Skin epidermis (tissue), 12 donors: ENCODE measurements around the gene ARRB2.
"Not testable (repeated sequence)": the region's sequence is repeated elsewhere in the genome, so short reads cannot be mapped to it uniquely, and the experiment has no call there.

Source experiments
- H3K27ac ChIP-seq, 21 experiments: fragments of 200-600 bp; sonication (generic) in 11 of 21; one replicate each; pipeline ENCODE4 v1.5.0; 2020; ENCODE audit warnings: mild to moderate bottlenecking in 3 of 21, inconsistent platforms in 2 of 21, moderate library complexity in 2 of 21
- H3K4me3 ChIP-seq, 7 experiments: fragments of 200-600 bp; sonication (generic) in 2 of 7; one replicate each; pipeline ENCODE4 v1.5.0; 2020; ENCODE audit warnings: inconsistent platforms in 2 of 7, mild to moderate bottlenecking in 2 of 7, moderate library complexity in 1 of 7

The ARRB2 gene

DNA sequence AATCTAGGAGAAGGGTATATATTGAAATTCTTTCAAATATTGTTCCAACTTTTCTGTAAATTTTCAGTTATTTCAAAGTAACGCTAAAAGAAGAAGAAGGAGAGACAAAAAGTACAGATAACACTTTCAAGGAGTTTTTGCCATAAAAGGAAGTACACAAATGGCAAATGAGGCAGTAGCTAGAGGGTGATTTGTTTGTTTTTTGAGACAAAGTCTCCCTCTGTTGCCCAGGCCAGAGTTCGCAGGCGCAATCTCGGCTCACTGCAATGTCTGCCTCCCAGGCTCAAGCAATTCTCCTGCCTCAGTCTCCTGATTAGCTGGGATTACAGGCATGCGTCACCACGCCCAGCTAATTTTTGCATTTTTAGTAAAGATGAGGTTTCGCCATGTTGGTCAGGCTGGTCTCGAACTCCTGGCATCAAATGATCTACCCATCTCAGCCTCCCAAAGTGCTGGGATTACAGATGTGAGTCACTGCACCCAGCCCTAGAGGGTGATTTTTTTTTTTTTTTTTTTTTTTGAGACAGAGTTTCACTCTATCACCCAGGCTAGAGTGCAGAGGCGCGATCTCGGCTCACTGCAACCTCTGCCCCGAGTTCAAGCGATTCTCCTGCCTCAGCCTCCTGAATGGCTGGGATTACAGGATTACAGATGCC is 10.9 kb upstream of the ARRB2 start:
- H3K27ac ChIP-seq = not testable (repeated sequence)

DNA sequence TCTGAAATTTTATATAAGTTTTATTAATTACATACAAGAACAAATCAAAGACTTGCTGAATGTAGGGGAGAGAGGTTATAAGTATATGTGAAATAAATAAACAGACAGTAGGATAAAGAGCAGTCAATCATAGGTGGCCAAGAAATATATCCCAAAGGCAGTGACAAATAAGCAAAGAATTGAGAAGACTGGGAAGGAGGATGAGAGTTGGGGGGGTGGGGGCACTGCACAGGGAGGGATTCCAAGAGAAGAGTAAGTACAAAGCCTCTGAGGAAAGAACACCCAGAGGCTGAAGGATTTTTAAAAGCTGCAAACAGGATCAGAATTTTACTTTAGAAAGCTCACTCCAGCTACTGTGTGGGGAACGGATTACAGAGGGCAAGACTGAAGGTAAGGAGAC is 9.3 kb upstream of the ARRB2 start:
- Histone ChIP-seq H3K4me3 (no peak overlapping the region), H3K27ac (no peak overlapping the region)

More for the DNA sequence above, 10.9 kb upstream of the ARRB2 start:
- H3K4me3 ChIP-seq = not testable (repeated sequence)

DNA sequence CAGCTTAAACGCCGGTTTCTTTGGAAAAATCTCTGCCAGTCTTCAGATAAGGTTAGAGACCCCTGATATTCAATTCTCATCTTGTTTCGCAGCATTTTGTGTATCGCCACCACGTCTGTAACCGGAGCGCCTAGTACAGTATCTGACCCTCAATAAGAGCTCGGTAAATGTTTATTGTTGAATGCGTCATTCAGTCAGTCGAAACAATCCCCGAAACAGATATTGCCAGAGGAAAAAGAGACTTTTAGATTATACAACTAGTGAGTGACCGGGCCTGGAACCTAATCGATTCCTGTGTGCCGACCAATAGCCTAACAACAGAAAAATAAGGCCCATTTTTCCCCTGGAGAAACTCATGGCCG is 7.1 kb upstream of the ARRB2 start:
- Histone ChIP-seq H3K27ac (peak overlapping the region in 18 of 21 experiments; percentile 38 to 93 (median 84)), H3K4me3 (peak overlapping the region; percentile 57 to 99 (median 86))

DNA sequence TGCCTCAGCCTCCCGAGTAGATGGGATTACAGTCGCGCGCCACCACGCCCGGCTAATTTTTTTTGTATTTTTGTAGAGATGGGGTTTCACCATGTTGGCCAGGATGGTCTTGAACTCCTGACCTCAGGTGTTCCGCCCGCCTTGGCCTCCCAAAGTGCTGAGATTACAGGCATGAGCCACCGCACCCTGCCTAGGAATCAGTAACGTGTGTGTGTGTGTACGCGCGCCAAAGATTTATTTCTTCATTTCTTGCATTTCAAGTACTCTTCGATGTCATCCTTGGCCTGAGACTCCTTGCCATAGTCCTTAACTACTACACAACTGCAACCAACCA is 5.9 kb upstream of the ARRB2 start:
- peak overlapping the region; percentile 57 to 99 (median 86) for H3K4me3 ChIP-seq
- peak overlapping the region in 18 of 21 experiments; percentile 38 to 93 (median 84) for H3K27ac ChIP-seq

DNA sequence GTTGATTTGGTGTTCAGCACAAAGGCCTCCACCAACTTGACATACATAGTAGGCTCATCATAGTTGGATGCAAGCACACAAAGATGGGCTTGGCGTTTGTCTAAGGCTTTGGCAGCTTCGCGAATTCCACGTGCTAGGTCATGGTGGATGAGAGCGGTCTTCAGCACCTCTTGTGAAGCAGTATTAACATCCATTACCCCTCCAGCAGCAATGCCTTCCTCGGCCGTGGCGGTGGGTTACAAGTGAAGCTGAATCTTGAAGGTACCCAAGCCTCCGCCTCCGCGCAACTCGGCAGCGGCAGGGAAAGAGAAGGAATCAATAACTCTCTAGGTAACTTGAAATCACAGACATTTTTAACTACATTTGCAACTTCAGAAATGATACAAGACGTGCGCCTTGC is 5.4 kb upstream of the ARRB2 start:
- Histone ChIP-seq H3K4me3 (no peak overlapping the region), H3K27ac (no peak overlapping the region)

DNA sequence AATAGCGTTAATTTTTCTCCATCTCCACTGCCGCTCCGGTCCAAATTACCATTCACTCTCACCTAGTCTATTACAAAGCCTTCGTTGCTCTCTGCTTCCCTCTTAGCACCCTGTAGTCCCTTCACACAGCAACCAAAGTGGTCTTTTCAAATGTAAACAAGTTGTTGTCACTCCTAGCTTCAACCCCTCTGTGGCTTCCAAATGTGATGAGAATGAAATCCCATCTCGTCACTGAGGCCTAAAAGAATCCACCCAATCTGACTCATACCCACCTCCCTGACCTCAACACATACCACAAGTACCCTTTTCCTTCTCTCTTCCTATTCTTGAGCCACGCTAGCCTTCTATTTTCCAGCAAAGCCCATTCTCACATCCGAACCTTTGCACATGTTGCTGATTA is 4.3 kb upstream of the ARRB2 start:
- H3K4me3 ChIP-seq = no peak overlapping the region
- H3K27ac ChIP-seq = no peak overlapping the region

DNA sequence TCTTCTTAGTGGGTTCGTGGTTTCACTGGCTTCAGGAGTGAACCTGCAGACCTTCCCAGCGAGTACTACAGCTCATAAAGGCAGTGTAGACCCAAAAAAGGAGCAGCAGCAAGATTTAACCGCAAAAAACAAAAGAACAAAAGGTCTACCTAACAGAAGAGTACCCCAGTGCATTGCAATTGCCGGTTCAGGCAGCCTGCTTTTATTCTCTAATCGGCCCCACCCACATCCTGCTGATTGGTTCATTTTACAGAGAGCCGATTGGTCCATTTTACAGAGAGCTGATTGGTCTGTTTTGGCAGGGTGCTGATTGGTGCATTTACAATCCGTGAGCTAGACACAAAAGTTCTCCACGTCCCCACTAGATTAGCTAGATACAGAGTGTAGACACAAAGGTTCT is 2.0 kb upstream of the ARRB2 start:
- Histone ChIP-seq H3K4me3 (no peak overlapping the region), H3K27ac (no peak overlapping the region)

DNA sequence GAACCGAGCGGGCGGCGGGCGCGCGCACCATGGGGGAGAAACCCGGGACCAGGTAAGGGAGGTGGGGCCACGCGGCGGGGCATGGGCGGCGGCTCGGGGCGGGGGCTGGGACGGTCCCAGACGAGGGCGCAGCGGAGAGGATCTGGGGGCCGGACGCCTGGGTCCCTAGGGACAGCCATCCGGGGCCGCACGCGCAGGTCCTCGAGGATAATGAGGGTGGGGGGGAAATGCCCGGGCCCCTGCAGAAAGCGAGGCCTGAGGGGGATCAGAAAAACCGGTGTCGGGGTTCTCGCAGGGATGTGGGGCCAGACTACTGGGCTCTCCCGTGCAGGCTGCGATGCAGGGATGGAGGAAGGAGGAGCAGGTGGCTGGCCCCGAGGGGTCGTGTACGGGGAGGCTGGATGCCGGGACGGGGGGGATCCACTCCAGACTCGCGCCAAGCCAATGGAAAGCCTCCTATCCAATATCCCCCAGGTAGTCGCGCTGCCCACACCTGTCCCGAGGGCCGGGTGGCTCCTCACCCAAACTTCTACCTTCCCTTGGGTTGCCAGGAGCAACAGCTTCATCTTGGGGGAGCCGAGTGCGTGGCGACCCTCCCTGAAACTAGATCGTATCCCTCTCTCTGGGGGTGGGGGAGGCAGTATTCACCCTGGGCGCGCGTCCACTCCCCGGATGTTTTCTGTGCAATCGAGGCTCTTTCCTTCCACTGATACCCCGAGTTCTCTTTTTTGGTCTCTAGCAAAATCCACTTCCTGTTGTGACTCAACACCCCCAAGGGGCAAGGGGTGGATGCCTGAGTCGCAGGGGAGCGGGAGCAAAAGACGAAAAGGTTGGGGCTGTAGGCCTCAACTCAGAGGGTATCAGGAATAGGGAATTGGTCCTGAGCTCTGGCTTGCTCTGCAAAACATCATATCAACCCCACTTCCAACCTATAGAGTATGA is 532 bp downstream of the ARRB2 start:
- Histone ChIP-seq H3K27ac (peak overlapping the region; percentile 57 to 97 (median 88)), H3K4me3 (peak overlapping the region; percentile 60 to 81 (median 70))

DNA sequence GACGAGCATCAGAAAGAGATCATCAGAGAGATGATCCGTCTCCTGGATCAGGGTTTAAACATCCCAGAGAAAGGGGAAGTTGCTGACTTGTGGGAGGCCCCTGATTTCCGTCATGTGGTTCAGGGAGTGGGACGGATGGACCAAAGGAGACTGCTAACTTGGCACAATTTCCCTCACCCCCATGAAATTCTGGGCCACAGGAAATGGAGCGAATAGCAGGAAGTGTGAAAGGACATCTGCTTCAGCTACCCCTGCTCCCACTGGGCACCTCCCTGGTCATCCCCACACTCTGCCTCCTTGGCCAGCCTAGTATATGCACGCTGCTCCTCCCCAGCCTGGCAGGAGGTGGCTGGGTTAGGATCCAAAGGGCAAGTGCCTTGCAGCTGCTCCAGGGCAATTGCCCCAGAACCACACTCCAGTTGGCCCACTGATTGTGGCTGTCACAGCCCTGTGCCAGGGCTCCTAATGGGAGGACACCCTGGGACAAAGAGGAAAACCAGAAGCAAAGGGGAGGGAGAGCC is 1.3 kb downstream of the ARRB2 start:
- Histone ChIP-seq H3K4me3 (peak overlapping the region in 6 of 7 experiments; percentile 60 to 81 (median 66)), H3K27ac (peak overlapping the region in 17 of 21 experiments; percentile 36 to 97 (median 88))

DNA sequence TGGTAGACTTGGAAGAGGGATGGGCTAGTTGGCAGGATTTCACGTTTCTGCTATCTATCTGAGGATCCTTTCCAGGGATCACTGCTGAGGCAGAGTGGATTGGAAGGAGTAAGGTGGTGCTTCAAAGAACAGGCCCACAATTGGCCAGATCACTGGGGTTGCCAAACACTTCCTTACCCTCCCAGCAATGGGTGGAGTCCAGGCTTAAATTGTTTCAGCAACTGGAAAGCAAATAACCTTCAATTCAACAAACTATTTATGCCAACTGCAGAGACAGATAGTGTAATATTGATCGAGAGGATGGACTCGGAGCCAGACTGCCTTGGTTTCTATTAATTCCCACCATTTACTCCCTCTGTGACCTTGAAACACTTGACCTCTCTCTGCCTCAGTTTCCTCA is 2.1 kb downstream of the ARRB2 start:
- peak overlapping the region in 1 of 7 experiments; percentile 61 for H3K4me3 ChIP-seq
- peak overlapping the region in 12 of 21 experiments; percentile 43 to 97 (median 90) for H3K27ac ChIP-seq

DNA sequence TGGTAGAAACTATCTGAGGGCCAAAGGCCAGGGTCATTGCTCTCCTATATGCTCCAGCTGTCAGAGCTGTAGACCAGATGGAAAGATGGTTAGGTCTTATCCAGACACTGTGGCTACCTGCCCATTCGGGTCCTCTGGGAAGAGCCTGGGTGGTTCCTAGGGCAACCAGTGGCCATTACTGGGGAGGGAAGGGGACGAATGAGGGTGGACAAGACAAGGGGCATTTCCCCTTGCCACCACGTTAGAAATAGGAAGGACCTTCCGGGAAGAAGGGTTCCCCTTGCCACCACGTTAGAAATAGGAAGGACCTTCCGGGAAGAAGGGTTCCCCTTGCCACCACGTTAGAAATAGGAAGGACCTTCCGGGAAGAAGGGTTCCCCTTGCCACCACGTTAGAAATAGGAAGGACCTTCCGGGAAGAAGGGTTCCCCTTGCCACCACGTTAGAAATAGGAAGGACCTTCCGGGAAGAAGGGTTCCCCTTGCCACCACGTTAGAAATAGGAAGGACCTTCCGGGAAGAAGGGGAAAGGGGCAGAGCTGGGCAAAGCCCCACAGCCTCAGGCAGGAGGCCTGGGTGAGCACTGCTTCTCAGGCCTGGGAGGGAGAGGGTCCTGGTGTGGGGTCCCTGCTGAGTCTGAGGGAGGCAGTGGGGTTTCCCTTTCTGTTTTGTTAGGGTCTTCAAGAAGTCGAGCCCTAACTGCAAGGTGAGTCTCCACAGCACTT is 4.1 kb downstream of the ARRB2 start:
- H3K27ac ChIP-seq = peak overlapping the region in 15 of 21 experiments; percentile 40 to 90 (median 68)
- H3K4me3 ChIP-seq = not testable (repeated sequence)

DNA sequence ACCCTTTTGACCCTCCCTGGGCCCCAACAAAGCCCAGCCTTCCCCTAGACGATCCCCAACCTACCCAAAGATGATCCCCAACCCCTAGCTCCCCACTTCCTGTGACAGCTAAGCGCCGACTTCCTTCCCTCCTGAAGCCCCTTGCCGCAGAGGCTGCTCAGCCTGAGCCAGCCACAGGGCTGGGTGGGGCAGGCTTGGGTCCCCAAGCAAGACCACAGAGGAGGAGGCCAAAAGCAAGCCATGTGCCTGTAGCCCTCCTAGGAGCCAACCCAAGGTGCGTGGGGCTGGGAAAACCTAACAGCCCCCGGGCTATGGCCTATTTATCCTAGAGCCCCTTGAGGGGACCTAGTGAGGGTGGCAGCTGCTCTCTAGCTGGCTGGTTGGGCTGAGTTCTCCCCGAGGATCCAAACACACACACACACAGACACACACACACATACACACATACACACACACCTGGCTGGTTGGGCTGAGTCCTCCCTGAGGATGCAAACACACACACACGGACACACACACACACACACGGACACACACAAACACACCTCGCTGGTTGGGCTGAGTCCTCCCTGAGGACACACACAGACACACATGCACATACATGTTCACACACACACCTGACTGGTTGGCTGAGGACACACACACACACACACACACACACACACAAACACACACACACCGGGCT is 4.8 kb downstream of the ARRB2 start:
- Histone ChIP-seq H3K27ac (peak overlapping the region in 15 of 21 experiments; percentile 40 to 90 (median 68)), H3K4me3 (no peak overlapping the region)

DNA sequence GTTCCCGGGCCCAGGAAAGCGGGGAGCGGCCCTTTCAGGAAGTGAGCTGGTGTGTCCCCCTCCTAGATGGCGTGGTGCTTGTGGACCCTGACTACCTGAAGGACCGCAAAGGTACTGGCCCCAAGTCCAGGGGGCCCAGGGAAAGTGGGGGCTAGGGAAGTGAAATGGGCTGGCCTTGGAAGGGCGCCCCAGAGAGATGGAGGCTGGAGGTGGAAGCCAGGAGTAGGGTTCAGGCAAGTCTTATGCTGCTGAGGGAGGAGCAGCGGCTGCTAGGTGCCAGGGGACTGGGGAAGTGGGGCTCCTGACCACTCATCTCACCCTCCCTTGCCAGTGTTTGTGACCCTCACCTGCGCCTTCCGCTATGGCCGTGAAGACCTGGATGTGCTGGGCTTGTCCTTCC is 5.6 kb downstream of the ARRB2 start:
- H3K4me3 ChIP-seq = no peak overlapping the region
- peak overlapping the region in 8 of 21 experiments; percentile 2 to 90 (median 59) for H3K27ac ChIP-seq

DNA sequence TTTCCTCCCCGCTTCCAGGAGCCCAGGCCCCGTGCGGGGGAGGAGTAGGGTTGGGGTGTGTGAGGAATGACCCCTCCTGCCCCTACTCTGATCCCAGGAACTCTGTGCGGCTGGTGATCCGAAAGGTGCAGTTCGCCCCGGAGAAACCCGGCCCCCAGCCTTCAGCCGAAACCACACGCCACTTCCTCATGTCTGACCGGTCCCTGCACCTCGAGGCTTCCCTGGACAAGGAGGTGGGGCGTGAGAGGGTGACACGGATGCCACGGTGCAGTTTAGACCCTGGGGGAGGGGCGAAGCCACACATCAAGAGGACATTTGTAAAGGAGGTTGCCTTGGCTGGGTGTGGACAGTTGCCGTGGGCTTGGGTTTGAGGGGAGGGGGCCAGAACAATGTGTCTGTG is 7.4 kb downstream of the ARRB2 start:
- H3K27ac ChIP-seq = peak overlapping the region in 2 of 21 experiments; percentile 14 to 24
- H3K4me3 ChIP-seq = no peak overlapping the region

DNA sequence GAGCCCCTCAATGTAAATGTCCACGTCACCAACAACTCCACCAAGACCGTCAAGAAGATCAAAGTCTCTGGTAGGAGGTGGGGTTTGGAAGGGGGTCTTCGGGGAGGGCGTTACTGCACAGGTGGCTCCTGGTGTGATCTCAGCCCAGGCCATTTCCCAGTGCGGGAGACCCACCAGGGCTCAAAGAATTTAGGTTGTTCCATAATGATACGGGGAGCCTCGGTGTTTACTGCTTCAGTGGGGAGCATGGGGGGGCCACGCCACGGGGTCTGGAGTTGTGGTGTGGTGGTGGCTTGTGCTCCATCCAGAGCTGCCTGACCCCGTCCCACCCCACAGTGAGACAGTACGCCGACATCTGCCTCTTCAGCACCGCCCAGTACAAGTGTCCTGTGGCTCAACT is 7.8 kb downstream of the ARRB2 start:
- no peak overlapping the region for H3K27ac ChIP-seq

DNA sequence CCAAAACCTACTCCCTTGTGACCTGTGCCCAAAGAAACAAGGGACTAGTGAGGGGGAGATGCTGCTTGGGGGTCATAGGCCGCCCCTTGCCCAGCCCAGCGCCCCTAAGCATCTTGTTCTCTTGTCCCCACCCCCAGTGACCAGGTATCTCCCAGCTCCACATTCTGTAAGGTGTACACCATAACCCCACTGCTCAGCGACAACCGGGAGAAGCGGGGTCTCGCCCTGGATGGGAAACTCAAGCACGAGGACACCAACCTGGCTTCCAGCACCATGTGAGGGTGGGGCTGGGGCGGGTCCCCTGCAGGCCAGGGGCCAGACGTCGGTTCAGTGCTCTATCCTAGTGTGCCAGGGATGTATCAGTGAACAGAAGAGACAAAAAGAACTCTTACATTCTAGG is 8.7 kb downstream of the ARRB2 start:
- Histone ChIP-seq H3K27ac (no peak overlapping the region), H3K4me3 (no peak overlapping the region)

More for the DNA sequence above, 7.8 kb downstream of the ARRB2 start:
- H3K4me3 ChIP-seq = no peak overlapping the region

DNA sequence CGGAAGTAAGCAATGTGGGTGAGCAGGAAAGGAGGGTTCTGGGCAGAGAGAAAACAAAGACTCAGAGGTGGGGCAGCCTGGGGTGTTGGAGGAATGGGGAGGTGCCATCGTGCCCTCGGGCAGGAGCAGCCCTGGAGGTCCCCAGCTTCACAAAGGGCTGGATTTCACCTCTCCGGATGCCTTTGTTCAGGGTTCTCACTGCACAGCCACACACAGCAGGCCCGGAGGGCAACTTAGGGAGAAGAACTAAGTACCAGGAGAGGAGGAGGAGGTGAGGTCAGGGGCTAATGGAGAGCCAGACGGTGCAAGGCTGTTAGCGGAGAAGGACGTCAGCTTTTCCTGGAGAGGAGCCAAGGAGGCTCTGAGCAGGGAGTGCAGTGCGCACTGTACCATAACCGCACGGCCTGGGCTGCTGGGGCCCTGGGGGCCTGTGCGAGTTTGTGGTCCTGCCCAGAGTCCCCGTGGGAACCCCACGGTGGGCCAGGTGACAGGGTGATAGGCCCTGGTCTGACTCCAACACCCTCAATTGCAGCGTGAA is 9.3 kb downstream of the ARRB2 start:
- H3K27ac ChIP-seq = no peak overlapping the region
- no peak overlapping the region for H3K4me3 ChIP-seq

DNA sequence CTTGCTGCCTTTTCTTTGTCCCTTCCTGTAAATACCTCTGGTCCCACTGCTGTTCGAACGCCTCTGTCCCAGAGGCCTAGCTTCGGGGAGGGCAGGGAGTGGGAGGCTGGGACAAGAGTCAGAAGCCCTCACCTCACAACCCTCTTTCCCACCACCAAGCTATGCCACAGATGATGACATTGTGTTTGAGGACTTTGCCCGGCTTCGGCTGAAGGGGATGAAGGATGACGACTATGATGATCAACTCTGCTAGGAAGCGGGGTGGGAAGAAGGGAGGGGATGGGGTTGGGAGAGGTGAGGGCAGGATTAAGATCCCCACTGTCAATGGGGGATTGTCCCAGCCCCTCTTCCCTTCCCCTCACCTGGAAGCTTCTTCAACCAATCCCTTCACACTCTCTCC is 10.4 kb downstream of the ARRB2 start:
- no peak overlapping the region for H3K27ac ChIP-seq
- no peak overlapping the region for H3K4me3 ChIP-seq
